SK-MEL-5 (cell line): ENCODE results near the gene TNRC18. TPM values are rescaled to one million over a fixed set of nuclear protein-coding genes. Genes with fewer than 3 reads are reported as not detected.
A peak's percentile ranks its signal among the peaks of the same experiment; 100 is the strongest.

Source experiments
- DNase-seq: peaks from one replicate; pipeline ENCODE4 v3.0.0-alpha.2; 2016; ENCODE audit warnings: low read depth, low spot score
- in situ Hi-C: cut with HindIII; loops from 2 replicates; pipeline ENCODE4 v1.10.0; 2016; ENCODE audit warnings: low sequenced_read_pairs, high pct_unique_total_duplicates, low pct_unique_long_range_greater_than_20kb
- total RNA-seq: library from RNA; depleted of rRNA; stranded (reverse); fragments of >200 nt; shearing (Covaris generic); gene quantifications from 2 replicates; pipeline ENCODE4 v1.2.3, GENCODE V29; 2014

TNRC18 gene
- total RNA-seq, 1 experiment from 2014 or later, result 40.8 TPM

GRCh38 chr7:5420881-5421713, 2.5 kb downstream of the TNRC18 start:
- DNase-seq, result no peak

GRCh38 chr7:5420067-5420880, 3.4 kb downstream of the TNRC18 start:
- no peak for DNase-seq
- in situ Hi-C loops, result no loop called here

More at GRCh38 chr7:5420881-5421713, 2.5 kb downstream of the TNRC18 start:
- in situ Hi-C loops, result no loop called here

GRCh38 chr7:5419539-5420066, 4.0 kb downstream of the TNRC18 start:
- no peak for DNase-seq

GRCh38 chr7:5418285-5418582, 5.4 kb downstream of the TNRC18 start:
- no peak for DNase-seq
- in situ Hi-C loops, result no loop called here

More at GRCh38 chr7:5419539-5420066, 4.0 kb downstream of the TNRC18 start:
- in situ Hi-C loops, result no loop called here

- DNase-seq, result no peak
- in situ Hi-C loops, result no loop called here
Measured at GRCh38 chr7:5417106-5418071, 6.2 kb downstream of the TNRC18 start.

GRCh38 chr7:5414916-5415315, 8.7 kb downstream of the TNRC18 start:
- in situ Hi-C loops, result no loop called here
- DNase-seq, result no peak

GRCh38 chr7:5413449-5413786, 10.2 kb downstream of the TNRC18 start:
- in situ Hi-C loops, result no loop called here
- no peak for DNase-seq

- DNase-seq, result no peak
- in situ Hi-C loops, result no loop called here
Measured at GRCh38 chr7:5408777-5409176, 14.9 kb downstream of the TNRC18 start.

- no peak for DNase-seq
- in situ Hi-C loops, result no loop called here
Measured at GRCh38 chr7:5406957-5407945, 16.4 kb downstream of the TNRC18 start.

- in situ Hi-C loops, result no loop called here
- DNase-seq, result no peak
Measured at GRCh38 chr7:5404421-5404826, 19.2 kb downstream of the TNRC18 start.

GRCh38 chr7:5403442-5403841, 20.2 kb downstream of the TNRC18 start:
- in situ Hi-C loops, result no loop called here
- DNase-seq, result no peak

- in situ Hi-C loops, result no loop called here
- DNase-seq, result no peak
Measured at GRCh38 chr7:5397736-5398135, 25.9 kb downstream of the TNRC18 start.

- in situ Hi-C loops, result no loop called here
- DNase-seq, result peak; percentile 99
Measured at GRCh38 chr7:5396999-5397663, 26.5 kb downstream of the TNRC18 start.

- DNase-seq, result peak; percentile 88
- in situ Hi-C loops, result no loop called here
Measured at GRCh38 chr7:5396542-5396941, 27.1 kb downstream of the TNRC18 start.

GRCh38 chr7:5395246-5395645, 28.4 kb downstream of the TNRC18 start:
- DNase-seq, result no peak
- in situ Hi-C loops, result no loop called here
